ENCODE results near the gene PRKAG3.

PRKAG3 gene

DNA sequence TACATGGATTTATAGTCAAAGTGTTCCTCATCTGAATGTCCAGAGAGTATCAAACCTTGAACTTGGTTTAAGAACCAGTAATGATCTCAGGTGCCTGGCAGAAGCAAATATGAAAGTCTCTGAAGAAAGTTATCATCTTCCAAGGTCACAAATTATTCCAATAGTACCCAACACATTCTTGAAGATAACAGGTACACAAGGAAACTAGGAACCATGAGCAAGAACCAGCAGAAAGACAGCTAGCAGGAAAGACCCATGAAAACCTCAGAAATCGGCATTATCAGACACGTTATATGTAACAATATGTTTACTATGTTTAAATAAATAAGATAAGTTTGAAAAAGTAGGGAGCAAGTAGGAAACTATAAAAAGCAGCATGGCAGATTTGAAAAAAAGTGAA is 5.9 kb upstream of the PRKAG3 start:
- DNase-seq = no peak

DNA sequence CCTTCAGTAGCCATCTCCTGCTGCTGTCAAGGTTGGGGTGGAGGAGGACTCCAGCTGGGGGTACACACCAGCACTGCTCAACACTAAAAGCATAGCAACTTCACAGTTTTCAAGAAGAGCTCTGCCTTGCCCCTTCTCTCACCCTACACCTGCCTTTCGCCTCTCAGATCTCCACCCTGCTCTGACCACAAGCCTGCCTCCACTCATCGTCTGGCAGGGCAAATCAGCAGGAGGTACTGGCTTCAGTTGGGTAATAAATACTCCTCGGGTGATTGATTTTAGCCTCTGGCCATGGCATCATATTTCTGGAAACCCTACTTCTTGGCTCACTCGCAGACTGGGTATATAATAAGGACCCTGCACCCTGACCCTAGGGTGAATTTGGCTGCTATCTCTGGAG is 3.1 kb upstream of the PRKAG3 start:
- no peak for DNase-seq

DNA sequence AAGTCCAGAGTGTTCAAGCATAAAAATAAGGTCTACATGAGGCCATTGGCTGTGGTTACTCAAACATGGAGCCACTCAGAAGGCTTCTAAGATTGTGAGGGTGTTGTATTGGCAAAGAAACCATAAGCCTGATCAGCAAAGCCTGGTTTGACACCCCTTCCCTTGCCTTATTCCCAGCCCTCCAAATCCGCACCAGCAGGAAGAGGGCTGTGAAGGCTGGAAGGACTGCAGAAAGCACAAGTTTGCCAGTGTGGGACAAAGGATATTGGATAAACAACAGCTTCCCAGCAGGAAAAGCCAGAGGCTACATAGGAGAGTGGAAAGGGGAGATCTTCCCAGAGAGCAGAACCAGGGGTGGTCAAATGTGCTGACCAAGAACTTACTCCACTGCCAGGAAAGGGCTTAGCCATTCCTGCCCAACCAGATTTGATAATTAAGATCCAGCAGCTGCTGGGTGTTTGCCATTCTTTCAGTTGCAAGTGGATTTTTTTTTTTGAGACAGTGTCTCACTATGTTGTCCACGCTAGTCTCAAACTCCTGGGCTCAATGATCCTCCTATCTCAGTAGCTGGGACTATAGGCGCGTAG is 1.5 kb upstream of the PRKAG3 start:
- no peak for DNase-seq

DNA sequence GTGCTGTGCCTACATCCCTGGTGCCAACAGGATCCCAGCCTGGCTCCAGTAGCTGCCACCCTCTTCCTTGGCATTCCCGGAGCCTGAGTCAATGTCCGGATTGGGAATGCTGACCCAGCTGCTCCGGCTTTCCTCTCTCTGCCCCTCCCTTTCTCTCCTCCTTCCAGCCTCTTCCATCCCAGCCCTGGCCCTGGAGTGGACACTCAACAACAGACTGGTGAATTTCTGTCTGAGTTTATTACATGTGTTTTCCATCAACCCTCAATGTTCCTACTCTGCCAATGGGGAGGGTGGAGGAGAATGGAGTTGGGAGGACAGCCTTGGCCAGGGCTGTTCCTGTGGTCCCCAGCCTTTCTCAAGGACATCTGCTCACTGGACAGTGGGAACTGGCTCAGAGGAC is 917 bp upstream of the PRKAG3 start:
- DNase-seq = no peak

DNA sequence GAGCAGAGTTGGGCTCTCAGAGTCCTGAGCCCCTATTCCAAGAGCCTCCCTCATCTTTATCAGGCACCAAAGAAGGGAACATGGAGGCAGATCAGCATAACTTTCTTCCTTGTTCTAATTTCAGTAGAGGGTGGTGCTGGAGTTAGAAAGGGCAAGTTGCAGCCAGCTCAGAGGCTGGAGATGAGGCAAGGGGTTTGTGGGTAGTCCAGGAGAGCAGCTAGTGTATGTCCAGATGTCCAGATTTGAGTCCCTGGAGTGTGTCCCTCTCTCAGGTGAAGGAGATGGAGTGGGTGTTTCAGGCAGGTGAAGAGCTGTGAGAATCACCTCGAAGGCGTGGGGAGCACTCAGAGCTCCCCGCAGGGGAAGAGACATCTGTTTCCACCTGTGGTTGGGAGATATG is 478 bp upstream of the PRKAG3 start:
- DNase-seq = no peak

DNA sequence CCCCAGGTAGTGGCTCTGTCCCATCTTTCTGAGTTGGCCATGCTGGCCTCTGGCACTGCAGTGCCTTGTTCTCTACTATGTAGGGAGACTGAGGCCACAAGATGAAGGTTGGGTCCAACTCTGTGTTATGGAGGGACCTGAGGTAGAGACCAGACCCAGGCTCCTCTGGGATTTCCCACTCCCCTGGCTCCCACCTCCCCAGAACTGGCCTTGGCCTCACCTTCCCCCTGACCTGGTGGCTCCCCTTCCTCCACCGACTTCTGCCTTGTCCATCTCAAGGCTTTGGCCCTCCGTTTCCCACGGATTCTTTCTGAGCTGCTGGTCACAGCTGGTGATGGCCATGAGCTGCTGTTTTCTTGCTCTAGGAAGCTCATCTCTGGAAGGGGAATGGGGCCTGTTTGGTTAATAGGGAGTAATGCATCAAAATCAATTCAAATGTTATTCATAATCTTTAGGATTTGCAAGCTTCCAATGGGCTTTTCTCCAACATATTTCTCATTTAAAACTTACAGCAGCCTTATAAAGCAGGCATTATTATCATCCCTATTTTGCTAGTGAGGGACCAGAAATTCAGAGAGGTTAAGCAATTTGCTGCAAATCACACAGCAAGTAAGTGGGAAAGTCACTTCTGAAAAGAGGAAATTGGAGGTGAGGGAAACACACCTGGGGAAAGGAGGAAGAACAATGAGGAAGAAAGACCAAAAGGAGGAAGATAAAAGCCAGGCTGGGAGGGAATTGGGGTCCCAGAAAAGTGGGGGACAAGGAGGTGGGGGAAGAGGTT is 887 bp downstream of the PRKAG3 start:
- DNase-seq = no peak

DNA sequence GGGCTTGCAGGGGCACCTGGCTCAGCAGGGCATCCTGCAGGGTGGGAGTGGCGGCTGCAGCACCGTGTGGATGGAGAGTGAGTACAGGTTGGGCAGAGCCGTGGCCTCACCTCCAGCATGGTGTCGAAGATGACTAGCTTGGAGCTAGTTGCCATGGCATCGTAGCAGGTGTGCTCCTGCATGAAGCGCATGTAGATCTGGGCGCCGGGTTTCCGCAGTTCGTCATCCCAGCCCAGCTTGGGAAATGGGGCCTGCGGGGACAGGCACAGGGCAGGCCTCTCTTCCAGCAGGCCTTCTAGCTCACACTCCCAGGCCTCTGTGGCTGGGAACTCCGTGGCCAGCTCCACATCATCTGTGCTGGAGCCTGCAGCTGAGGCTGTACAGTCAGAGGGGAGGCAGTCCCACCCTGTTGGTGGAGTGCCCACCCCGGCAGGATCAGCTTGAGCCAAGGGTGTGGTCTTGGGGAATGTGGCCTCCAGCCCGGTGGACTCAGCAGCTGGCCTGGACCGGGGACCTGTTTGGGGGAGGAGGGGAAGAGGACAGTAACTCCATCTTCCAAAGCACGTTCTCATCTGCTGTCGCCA is 1.6 kb downstream of the PRKAG3 start:
- DNase-seq = no peak

DNA sequence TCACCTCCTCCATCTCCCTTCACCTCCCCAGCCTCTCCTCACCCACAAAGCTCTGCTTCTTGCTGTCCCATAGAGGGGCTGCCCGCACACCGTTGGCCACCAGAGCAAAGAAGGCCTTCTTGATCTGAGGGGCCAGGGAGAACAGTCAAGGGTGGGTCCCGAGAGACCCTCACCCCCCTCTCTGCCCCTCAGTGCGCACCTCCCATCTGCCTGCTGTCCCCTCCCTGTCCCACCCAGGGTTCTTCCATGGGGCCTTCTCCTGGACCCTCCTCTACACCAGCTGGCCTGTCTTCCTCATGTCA is 3.2 kb downstream of the PRKAG3 start:
- no peak for DNase-seq

DNA sequence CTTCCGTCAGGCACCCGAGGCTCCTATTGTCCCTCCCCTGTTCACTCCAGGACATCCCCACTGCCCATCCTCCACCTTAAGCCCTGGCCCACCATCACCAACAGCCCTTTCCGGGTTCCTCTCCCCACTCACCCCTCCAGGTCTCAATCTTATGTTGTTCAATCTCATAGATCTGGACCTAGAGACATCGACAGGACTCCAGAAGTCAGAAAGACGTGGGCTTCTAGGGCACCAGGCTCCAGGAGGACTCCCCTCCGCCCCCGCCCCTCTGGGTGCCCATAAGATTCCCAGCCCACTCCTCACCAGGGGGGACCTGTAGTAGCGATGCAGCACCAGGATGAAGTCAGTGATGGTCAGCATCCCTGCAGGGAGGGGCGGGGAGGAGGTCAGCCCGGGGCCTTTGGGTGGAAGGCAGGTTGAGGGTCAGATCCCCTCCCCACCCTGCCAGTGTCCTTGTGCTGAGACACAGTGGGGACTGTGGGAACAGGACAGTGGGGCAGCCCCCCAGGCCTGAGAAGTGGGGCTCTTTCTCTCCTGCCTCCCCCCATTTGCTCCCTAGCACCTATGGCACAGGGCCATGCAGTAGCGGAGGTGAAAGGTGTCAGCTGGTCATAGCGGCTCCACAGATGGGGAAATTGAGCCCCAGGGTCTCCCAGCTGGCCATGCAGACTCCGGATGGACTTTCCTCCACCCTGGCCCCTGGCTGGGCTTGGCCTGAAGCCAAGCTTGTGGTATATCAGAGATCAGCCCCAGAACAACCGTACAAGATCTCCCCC is 3.7 kb downstream of the PRKAG3 start:
- DNase-seq = no peak

DNA sequence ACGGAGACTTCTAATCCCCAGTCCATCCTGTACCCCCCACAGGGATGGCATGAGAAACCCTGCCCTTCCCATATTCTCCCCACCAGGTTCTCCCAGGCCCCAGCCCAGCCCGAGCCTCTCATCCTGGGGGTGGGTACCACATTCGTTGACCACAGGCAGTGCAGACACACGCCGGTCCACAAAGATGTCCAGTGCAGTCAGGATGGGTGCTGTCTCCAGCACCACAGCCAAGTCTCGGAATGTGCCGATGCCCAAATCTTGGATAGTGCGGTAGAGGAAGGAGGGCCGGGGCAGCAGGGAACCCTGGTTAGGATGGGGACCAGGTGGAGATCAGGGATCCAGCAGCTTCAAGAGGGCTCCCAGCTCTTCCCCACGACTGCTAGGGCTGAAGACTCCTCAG is 4.8 kb downstream of the PRKAG3 start:
- no peak for DNase-seq

DNA sequence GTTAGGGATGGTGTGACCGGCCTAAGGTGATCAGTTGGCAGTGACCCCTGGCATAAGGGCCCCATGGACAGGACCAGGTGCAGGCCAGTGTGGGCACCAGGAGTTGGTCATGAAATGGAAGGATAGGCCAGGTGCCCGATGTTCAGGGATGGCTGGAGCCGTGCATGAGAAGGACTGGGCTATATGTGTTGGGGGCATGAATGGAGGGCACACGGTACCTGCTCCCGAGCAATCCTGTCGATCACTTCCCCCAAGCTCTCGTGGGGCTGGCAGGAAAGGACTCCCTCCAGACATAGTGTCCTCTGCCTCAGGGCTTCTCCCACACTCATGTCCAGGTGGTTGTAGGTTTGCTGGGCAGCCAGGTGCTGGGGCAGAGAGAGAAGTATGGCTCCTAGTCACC is 7.6 kb downstream of the PRKAG3 start:
- no peak for DNase-seq

DNA sequence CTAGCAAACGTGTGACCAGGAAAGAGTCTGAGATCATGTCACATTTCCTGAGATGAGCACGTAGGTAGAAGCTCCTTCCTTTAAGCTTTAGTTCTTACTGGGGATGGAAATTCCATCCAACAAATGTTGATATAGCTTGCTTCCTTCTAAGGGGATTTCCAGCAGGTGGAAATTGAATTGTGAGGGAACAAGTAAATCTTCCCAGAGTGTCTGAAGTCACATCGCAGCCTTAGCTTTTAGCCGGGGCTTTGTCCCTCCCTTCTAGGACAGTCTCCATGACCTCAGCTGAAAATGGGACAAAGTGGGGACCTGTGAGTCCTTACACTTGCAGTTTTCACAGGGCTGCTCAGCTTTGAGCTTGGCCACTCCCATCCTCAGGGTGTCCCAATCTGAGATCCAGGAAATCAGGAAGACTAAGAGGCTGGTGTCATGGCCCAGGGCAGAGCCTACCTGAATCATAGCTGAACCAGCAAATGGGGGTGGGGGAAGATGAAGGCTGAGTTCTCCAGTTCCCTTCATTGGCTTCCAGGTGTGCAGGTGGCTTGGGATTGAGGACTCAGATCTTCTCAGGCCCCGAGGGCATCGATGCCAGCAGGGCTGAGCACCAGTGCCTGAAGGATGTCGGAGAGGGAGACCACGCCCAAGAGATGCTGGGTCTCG is 8.3 kb downstream of the PRKAG3 start:
- DNase-seq = no peak

DNA sequence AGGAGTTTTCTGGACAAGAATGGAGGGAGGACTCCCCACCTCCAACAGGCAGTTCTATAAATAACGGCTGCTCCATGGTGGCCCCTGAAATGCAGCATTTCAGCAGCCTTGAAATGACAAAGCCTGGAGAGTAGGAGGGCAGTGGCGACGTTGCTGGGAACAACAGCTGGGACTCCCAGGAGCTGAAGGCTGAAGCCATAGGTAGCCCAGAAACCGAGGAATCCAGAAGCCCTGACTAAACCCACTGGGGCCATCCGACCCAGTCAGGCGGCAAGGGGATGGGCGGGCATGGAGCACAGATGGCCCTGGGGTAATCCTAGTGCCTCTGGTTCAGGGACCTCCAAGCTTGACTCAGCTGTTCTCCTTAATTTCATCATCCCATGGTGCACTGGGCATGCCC is 9.0 kb downstream of the PRKAG3 start:
- no peak for DNase-seq

DNA sequence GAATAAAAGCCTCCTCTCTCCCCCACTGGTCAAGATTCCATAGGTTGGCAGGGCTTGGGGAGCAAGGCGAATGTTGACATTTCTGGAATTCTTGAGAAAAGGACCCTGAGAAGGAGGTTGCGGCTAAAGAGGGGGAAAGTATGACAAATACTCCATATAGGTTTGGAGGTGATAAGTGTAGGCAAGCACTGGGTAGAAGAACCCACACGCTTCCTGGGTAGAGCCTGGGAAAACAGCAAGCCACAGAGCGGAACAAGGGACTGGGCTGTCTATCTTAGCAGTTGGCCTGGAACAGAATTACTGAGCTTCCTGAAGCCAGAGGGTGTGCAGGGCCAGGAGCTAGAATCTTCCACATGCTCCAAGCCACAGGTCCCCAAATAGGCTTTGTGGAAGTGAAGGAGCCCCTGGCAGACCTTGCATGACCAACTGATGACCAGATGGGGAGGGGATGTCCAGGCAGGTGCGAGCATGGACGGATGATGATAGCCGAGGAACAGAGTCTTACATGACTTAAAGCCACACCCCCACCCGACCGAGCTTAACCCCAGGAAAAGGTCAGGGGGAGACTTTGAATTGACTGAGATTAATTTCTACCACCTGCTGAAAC is 9.9 kb downstream of the PRKAG3 start:
- DNase-seq = no peak

DNA sequence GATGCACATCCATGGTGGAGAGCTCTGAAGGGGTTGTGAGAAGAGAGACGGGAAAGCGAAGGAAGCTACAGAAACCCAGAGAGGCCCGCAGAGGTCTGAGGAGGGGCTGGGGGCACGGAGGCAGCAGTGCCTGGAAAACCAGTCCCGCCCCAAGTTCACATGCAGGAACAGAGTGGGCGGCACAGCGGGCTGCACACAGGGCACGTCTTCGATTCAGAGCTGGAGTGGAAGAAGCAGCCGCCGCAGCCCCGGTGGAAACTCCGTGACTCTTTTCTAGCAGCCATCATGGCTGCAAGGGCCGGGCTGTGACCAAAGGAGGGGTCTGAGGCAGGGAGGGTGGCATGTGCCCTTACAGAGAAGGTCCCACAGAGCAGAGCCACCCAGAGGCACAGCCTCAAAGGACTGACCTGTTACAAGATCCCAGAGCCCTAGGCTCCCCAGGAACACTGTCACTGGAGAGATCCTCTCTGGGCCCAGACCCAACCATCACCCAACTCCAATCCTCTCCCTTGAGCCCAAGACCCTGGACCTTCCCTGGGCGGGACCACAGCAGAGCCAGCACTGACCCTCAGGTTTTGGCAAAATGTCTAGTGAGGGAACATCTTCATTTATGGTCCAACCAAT is 10.7 kb downstream of the PRKAG3 start:
- DNase-seq = no peak

DNA sequence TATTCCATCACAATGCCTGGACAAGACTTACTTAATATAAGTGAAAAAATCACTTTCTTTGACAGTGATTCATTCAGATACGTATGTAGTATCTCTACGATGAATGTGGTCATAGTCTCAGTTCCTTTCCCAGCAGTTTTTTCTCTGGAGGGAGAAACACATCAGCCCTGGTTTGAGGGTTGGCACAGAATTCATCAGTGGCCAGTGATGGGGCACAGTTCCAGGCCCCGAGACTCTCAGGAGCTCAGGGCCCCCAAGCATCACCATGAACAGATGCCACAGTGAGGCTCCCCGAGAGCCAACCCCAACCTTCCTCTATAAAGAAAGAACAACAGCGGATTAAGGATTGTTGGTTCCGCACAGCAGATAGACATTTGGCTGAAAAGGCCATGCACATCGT is 12.5 kb downstream of the PRKAG3 start:
- no peak for DNase-seq

DNA sequence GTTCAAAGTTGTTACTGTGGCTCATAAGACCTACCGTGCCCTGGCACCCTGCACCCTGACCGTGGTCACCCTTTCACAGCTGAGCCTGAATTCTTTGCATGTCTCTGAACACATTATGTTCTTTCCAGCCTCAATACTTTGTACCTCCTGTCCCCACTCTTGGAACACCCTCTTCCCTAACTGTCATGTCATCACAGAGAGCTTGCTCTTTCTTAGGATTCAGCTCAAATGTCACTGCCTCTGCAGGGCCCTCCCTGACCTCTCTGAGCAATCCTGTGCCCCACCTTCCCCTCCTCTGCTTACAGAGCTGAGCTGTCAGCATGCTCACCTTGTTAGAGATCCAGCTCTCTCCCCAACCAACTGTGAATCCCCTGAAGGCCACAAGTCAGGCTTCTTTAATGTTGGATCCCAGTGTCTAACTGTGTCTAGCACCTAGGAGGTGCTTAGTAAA is 15.0 kb downstream of the PRKAG3 start:
- no peak for DNase-seq

DNA sequence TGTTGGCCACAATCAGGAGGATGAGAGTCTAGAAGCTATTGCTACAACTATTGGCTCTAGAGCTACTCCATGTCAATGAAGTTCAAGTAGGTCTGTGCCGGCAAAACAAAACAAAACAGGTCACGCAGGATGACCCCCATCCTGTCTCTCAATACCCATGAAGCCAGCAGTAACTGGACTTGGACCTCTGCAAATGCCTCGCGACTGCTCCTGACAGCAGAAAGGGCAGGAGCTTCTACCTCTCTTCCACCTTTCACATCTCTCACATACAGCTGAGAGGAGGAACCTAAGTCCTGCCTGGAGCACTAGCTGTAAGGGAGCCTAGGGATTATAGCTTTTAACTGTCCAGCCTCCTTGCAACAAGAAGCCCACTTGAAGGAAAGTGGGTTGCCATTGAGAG is 16.0 kb downstream of the PRKAG3 start:
- no peak for DNase-seq

DNA sequence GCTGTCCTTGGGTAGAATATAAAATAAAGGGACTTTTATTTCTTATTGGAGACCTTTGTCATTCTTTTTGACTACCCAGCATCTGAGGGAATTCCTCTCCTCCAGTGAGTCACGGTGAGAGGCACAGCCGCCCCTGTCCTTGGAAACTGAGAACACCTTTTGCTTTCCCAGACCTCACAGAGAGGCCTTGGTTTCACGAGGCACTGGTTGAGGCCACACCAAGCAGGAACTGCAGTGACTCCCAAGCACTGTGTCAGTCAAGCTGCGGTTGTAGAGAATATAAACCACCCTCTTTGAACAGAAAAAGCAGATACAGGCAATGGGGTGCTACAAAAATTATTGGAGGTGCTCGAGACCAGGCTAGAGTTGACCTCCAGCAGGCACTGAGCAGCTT is 16.4 kb downstream of the PRKAG3 start:
- DNase-seq = no peak

DNA sequence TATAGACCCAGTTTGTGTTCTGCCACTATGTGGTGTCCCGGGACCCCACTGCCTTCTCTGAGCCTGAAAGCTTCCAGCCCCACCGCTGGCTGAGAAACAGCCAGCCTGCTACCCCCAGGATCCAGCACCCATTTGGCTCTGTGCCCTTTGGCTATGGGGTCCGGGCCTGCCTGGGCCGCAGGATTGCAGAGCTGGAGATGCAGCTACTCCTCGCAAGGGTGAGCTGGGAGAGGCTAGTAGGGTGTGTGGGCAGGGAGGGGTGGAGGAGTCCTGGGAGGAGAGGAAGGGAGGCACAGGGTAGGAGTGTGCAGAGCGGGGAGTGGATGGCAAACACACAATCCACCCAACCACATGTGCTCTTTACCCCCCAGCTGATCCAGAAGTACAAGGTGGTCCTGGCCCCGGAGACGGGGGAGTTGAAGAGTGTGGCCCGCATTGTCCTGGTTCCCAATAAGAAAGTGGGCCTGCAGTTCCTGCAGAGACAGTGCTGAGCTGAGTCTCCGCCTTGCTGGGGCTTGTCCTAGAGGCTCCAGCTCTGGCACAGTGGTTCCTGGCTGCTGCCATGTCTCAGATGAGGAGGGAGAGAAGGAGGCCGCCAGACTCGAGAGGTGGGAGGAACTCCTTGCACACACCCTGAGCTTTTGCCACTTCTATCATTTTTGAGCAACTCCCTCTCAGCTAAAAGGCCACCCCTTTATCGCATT is 16.9 kb downstream of the PRKAG3 start:
- no peak for DNase-seq

DNA sequence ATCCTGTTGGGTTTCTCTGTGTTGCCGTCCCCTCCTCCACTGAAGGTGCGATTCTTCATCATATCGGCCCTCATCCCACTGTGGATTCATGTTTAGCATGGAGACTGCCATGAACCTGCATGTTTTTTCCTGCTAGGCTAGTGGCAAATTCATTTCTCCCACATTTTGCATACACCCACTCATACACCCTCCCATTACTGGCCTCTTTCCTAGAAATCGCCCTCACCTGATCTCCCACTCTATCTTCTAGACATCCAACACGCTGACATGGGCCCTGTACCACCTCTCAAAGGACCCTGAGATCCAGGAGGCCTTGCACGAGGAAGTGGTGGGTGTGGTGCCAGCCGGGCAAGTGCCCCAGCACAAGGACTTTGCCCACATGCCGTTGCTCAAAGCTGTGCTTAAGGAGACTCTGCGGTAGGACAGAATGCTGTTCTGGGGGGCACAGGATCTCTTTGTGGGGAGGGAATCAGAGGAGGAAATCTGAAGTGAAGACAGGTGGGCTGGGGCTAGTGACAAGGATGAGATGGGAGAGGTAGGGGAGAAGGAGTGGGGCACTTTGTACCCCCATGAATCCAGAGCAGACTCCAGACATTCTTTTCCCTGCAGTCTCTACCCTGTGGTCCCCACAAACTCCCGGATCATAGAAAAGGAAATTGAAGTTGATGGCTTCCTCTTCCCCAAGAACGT is 17.7 kb downstream of the PRKAG3 start:
- no peak for DNase-seq
